ENCODE data around the gene TGM1. TPM values are rescaled to one million over a fixed set of nuclear protein-coding genes. Genes with fewer than 3 reads are reported as not detected.
"Not testable (repeated sequence)": the region's sequence is repeated elsewhere in the genome, so short reads cannot be mapped to it uniquely, and the experiment has no call there.

The TGM1 gene
- total RNA-seq, 1 donor from 2014 or later = 6.2 TPM

DNA sequence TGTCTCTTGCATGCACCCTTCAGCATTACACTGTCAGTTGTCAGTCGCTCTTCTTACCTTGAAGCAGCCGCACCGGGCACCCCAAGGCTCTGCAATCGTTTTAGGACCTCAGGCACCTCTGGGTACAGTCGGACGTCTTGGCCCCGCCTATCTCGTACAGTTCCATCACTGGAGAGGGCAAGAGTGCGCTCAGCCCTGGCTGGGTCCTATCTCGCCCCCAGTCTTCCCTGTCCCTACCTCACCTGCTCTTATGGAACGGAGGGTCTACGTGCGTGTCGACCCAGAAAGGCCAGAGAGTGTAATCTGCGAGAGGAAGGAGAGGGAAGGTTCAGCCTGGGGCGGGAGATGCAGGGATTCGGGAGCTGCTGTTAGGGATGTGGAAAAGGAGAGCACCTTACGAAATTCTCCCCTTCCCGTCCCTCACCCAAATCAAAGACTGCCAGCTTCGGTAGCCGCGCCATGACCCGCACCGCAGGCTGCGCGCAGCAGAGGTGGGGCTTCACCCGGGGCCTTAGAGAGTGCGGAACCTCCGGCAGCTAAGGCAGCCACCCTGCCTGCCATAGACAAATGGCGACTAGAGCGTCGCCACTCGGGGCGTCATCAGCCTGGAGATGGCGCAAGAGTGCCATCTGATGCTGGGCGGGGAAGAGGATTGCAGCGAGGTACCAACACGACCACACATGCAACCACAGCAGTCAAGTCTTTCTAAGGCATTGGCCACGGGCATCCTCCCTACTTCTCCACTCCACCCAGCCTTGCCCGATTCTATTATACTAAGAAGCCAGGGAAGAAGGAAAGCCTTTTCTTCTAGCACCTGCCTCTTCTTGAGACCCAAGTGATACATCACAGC is 47.3 kb downstream of the TGM1 start, which contains the start of gene MDP1:
Gene MDP1, minus strand, starts transcription at position 572 of the 850 bp plus-strand sequence. Its CDS starts 111 bp downstream, at position 461.
- Mint-ChIP-seq H3K4me3 (peak within 1 kb of the TSS; percentile 93), H3K27ac (peak within 1 kb of the TSS; percentile 96), H3K9me3 (no peaks in the 10 kb centered on the region), H3K27me3 (peaks cover 2% of the 10 kb centered on the region), H3K4me1 (peaks cover 43% of the 10 kb centered on the region), H3K36me3 (ENCODE audit: low read depth) (peaks cover 38% of the 10 kb centered on the region)
- intact Hi-C loops (cut with micrococcal nuclease) = loop anchor here (2.0 kb wide), 1 partner anchor 81 kb away; no protein-coding TSS in a partner anchor
- DNase-seq = peak; percentile 96

DNA sequence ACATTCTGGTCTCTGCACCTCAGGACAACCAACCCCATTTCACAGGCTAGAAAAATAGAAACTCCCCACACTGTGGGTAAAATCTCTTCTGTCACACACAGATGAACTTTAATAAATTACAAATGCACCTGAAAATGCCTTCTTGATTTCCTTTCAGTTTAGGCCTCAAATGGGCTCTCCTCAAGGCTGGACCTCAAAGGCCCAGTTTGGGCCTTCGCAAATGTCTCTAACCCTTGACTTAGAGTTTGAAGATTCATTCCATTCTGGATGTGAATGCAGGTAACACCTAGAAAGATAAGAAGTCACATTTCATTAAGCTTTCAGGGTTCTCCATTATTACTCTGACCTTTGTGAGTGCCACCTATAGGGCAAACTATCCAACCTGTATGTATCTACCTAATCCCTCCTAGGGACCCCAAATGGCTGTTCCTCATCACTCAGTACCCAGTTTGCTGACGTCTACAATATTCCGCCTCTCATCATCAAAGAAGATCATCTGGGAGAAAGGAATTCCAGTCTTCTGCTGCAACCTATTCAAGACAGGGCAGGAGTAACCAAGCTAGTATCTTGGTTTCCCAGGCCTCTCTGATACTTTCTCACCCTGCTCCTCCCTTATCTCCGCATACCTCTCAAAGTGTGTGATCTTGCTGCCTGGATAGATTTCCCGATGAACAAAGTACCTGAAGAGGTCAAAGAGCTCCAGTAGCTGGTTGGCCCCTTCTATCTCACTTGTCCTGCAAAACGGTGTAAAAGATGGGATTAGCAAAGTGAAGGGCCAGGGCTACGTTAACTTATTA is 48.9 kb downstream of the TGM1 start:
- no peak for DNase-seq
- peaks cover 50% of the 10 kb centered on the region for H3K36me3 Mint-ChIP-seq (ENCODE audit: low read depth)
- H3K27ac Mint-ChIP-seq = peak overlapping the region; percentile 96
- H3K4me3 Mint-ChIP-seq = peak overlapping the region; percentile 93
- H3K4me1 Mint-ChIP-seq = peaks cover 47% of the 10 kb centered on the region
- H3K9me3 Mint-ChIP-seq = no peaks in the 10 kb centered on the region
- intact Hi-C loops (cut with micrococcal nuclease) = loop anchor here (1.0 kb wide), 9 partner anchors 18 to 100 kb away; partner anchors contain the start of genes DCAF11, DHRS1, EMC9 and GMPR2
- H3K27me3 Mint-ChIP-seq = peaks cover 2% of the 10 kb centered on the region

DNA sequence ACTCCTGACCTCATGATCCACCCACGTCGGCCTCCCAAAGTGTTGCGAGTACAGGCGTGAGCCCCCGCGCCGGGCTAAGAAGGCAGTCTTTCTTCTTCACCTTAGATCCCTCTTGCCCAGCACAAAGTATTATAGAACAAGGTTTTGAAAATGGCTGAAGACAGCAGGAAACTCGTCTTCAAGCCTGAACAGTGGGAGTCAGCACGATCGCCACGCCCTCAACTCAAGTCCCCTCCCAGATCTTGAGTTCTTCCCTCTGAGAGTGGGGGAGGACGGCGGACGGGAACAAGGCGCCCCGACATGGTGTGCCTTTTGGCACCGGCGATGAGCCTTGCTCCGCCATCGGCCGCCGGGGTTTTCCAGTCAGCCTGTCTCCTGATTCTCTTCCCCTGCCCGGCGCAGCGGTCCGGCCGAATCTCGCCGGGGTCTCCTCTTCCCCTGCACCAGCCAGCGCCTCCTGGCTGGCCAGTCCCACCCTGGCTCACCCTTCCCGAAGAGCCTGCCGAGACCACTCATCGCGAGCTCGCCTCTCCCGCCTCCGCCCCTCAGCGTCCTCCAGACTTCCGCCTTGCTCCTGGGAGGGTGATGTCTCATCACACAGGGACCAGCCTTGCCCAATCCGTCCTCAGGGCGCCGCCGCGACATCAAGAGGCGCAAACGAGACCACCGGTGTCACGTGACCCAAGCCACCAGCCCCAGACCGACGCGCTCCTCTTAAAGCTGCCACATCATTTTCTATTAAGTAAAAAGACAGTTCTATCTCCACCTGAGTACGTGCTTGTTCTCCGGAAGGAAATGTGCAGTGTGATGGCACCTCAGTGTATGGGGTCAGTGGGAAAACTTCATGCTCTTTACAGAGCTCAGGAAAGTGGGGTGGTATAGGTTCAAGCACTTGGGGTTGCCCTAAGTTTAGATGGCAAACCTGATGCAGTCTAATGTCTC is 49.8 kb downstream of the TGM1 start, which contains the start of gene CHMP4A:
Gene CHMP4A, minus strand, starts transcription at position 565 of the 942 bp plus-strand sequence. Its CDS starts 49 bp downstream, at position 516.
- no peaks in the 10 kb centered on the region for H3K9me3 Mint-ChIP-seq
- H3K4me3 Mint-ChIP-seq = peak within 1 kb of the TSS; percentile 93
- intact Hi-C loops (cut with micrococcal nuclease) = loop anchor here (1.0 kb wide), 9 partner anchors 18 to 99 kb away; partner anchors contain the start of genes DCAF11, DHRS1, EMC9 and GMPR2
- peaks cover 53% of the 10 kb centered on the region for H3K36me3 Mint-ChIP-seq (ENCODE audit: low read depth)
- peaks cover 49% of the 10 kb centered on the region for H3K4me1 Mint-ChIP-seq
- peak; percentile 99 for DNase-seq
- peaks cover 2% of the 10 kb centered on the region for H3K27me3 Mint-ChIP-seq
- peak within 1 kb of the TSS; percentile 96 for H3K27ac Mint-ChIP-seq

DNA sequence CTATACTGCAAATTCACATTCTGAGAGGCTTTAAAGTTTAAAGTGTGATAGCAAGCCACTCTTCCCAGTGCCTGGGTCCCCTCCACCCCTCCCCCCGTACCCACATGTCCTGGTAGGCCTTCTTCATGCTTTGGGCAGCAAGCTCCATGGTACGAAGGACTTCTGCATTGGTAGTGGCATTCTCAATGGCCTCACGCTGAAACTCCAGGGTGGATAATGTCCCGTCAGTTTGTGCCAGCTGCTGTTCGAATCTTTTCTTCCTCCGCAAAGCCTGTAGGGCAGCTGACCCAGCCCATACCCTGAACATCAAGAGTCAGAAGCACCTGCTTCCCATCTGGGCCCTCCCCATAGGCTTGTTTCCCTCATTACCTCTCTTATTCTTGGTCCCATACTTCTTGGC is 51.7 kb downstream of the TGM1 start:
- intact Hi-C loops (cut with micrococcal nuclease) = no loop called here
- Mint-ChIP-seq H3K4me1 (peaks cover 51% of the 10 kb centered on the region), H3K9me3 (no peaks in the 10 kb centered on the region), H3K27ac (peak overlapping the region; percentile 96), H3K4me3 (peak overlapping the region; percentile 93), H3K27me3 (peaks cover 2% of the 10 kb centered on the region), H3K36me3 (ENCODE audit: low read depth) (peaks cover 61% of the 10 kb centered on the region)
- no peak for DNase-seq

DNA sequence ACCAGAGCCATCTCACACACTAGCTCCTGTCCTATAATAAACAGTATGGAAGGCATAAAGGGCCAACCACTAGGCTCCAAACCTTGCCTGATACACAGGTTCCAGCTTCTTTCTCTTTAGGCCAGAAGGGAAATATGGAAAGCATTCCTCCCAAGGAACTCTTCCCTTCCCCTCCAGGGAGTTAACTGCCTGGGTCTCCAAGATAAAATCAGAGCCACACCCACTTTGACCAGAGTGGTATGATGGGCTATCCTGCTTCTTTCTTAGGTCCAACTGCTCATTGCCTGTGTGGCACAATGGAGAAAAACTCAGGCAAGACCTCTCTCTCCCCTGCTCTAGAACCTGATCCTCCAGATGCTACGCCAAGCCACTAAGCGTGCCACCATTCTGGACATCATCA is 55.4 kb downstream of the TGM1 start:
- Mint-ChIP-seq H3K4me1 (peaks cover 32% of the 10 kb centered on the region), H3K27me3 (no peaks in the 10 kb centered on the region), H3K27ac (no peak overlapping the region), H3K36me3 (ENCODE audit: low read depth) (peaks cover 73% of the 10 kb centered on the region), H3K9me3 (peaks cover 5% of the 10 kb centered on the region), H3K4me3 (no peak overlapping the region)
- DNase-seq = no peak
- intact Hi-C loops (cut with micrococcal nuclease) = no loop called here

DNA sequence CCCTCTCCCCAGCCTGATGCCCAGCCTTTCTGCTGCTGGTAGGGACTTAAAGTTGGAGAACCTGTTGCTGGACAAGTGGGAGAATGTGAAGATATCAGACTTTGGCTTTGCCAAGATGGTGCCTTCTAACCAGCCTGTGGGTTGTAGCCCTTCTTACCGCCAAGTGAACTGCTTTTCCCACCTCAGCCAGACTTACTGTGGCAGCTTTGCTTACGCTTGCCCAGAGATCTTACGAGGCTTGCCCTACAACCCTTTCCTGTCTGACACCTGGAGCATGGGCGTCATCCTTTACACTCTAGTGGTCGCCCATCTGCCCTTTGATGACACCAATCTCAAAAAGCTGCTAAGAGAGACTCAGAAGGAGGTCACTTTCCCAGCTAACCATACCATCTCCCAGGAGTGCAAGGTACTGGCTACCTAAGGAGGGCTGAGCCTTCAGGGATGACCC is 55.8 kb downstream of the TGM1 start:
- no peak overlapping the region for H3K4me3 Mint-ChIP-seq
- H3K27me3 Mint-ChIP-seq = no peaks in the 10 kb centered on the region
- no peak overlapping the region for H3K27ac Mint-ChIP-seq
- intact Hi-C loops (cut with micrococcal nuclease) = no loop called here
- H3K36me3 Mint-ChIP-seq (ENCODE audit: low read depth) = peaks cover 78% of the 10 kb centered on the region
- H3K4me1 Mint-ChIP-seq = peaks cover 29% of the 10 kb centered on the region
- peaks cover 6% of the 10 kb centered on the region for H3K9me3 Mint-ChIP-seq
- no peak for DNase-seq

DNA sequence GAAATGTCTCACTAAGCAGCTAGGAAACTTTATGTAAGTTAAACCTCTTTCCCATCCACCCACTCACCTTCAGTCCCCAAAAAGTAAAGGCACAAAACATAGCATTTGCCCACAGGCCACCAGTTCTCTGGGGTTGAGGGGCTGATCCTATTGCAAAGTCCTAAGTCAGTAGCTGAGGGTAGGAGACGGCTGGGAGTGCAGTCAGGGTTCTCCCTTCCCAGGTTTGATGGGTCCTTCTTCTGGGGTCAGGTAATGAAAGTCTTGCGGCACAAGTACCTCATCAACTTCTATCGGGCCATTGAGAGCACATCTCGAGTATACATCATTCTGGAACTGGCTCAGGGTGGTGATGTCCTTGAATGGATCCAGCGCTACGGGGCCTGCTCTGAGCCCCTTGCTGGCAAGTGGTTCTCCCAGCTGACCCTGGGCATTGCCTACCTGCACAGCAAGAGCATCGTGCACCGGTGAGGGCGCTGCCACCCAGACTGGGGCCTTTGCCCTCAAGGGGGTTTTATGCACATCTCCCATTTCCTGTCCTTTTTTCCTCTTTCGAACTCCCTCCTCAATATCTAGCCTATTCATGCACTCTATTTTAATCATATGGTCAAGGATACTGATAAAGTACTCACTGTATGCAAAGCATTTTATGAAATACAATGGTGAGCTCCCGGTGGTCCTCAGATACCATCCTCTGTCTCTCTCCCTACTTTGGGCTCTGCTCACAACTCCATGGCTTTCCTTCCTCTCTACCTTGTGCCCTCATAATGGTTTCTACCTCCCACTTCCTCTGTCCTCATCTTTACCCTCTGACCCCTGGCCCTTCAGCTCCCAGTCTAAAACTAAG is 56.5 kb downstream of the TGM1 start:
- H3K36me3 Mint-ChIP-seq (ENCODE audit: low read depth) = peaks cover 81% of the 10 kb centered on the region
- no peaks in the 10 kb centered on the region for H3K27me3 Mint-ChIP-seq
- H3K27ac Mint-ChIP-seq = no peak overlapping the region
- peaks cover 25% of the 10 kb centered on the region for H3K4me1 Mint-ChIP-seq
- DNase-seq = no peak
- intact Hi-C loops (cut with micrococcal nuclease) = no loop called here
- H3K9me3 Mint-ChIP-seq = peaks cover 9% of the 10 kb centered on the region
- no peak overlapping the region for H3K4me3 Mint-ChIP-seq

DNA sequence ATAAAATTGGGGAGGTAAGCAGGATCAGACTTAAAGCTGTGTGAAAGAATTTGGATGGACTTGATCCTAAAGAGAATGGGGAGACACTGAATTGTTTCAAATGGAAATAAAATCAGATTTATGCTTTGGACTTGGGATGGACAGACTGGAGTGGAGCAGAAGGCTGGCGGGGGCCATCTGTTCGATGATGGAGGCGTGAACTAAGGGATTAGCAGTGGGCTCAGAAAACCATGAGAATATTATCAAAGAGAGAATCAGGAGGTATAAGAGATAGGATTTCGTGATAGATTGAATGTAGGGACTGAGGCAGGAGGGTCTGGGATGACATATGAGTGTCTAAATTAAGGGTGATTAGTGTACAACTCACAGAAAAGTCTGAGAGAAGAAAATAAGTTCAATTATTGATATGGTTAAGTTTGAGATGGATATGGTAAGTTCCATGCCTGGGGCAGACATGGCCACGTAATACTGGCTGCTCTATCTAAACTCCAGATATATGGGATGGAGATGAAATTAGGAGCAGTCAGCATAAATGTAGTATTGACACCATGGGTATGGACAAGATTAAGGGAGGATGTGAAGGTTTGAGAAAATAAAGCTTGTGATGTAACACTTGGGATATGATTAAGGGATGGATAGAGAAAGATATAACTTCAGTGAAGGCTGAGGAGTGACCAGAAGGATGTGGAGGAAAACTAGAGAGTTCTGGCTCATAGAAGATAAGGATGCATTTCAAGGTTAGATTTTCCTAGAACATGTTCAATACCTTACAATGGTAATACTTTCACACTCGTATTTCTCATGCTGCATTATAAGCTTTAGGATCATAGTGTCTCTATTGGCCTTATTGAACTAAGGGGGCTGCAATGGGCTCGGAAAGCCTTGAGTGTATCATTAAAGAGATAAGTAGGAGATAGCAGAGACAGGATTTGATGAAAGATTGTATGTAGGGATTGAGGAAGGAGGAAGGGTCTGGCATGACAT is 58.5 kb downstream of the TGM1 start:
- Mint-ChIP-seq H3K36me3 (ENCODE audit: low read depth) (peaks cover 77% of the 10 kb centered on the region), H3K4me1 (peaks cover 21% of the 10 kb centered on the region), H3K27ac (no peak overlapping the region), H3K27me3 (no peaks in the 10 kb centered on the region), H3K4me3 (no peak overlapping the region), H3K9me3 (peaks cover 11% of the 10 kb centered on the region)
- intact Hi-C loops (cut with micrococcal nuclease) = no loop called here
- no peak for DNase-seq

DNA sequence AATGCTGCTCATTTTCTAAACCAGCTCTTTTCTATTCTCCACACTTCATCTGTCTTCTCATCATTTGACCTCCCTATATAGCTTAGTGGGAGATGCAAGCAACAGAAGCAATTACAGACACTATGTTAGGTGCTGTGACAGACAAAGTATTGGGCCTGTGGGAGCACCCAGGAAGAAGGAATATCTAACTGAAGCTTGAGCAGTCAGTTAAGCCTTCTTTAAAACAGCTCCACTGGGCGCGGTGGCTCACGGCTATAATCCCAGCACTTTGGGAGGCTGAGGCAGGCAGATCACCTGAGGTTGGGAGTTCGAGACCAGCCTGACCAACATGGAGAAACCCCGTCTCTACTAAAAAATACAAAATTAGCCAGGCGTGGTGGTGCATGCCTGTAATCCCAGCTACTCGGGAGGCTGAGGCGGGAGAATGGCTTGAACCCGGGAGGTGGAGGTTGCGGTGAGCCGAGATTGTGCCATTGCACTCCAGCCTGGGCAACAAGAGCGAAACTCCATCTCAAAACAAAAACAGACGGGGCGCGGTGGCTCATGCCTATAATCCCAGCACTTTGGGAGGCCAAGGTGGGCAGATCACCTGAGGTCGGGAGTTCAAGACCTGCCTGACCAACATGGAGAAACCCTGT is 59.6 kb downstream of the TGM1 start:
- H3K27ac Mint-ChIP-seq; H3K4me3 Mint-ChIP-seq; intact Hi-C loops (cut with micrococcal nuclease); DNase-seq; H3K27me3 Mint-ChIP-seq: not testable (repeated sequence)
- Mint-ChIP-seq H3K4me1 (peaks cover 28% of the 10 kb centered on the region), H3K36me3 (ENCODE audit: low read depth) (peaks cover 81% of the 10 kb centered on the region), H3K9me3 (peaks cover 11% of the 10 kb centered on the region)

DNA sequence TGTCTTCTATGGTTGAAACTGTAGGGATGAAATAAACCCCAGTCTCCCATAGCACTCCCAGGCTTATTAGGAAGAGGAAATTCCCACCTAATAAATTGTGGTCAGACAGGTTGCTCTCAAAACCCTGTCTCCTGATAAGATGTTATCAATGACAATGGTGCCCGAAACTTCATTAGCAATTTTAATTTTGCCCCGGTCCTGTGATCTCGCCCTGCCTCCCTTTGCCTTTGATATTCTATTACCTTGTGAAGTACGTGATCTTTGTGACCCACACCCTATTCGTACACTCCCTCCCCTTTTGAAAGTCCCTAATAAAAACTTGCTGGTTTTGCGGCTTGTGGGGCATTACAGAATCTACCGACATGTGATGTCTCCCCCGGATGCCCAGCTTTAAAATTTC is 60.4 kb downstream of the TGM1 start:
- DNase-seq; H3K27ac Mint-ChIP-seq; H3K4me3 Mint-ChIP-seq; H3K27me3 Mint-ChIP-seq; intact Hi-C loops (cut with micrococcal nuclease): not testable (repeated sequence)
- peaks cover 76% of the 10 kb centered on the region for H3K36me3 Mint-ChIP-seq (ENCODE audit: low read depth)
- H3K9me3 Mint-ChIP-seq = peaks cover 11% of the 10 kb centered on the region
- peaks cover 29% of the 10 kb centered on the region for H3K4me1 Mint-ChIP-seq
